GM12878 (cell line): Measurements from ENCODE around the gene EIF3A. TPM values are rescaled to one million over a fixed set of nuclear protein-coding genes. Genes with fewer than 3 reads are reported as not detected.

Source experiments
- ATAC-seq: fragments of 200-7000 bp; cut with Tn5 transposase; 3 replicates; pipeline ENCODE4 v1.9.1; 2020; ENCODE audit warnings: mild to moderate bottlenecking, moderate library complexity
- BruUV-seq: library from RNA; stranded (reverse); fragments of 400-500 nt; replicated peaks from 2 replicates; lab custom pipeline; 2021; lab: Mats Ljungman, UMichigan
- CTCF ChIA-PET: fragments of 300-600 bp; sonication (Branson Sonifier 250); formaldehyde crosslinking; extraction: SDS; loops from one replicate; lab custom pipeline; 2021; ENCODE audit warnings: inconsistent platforms; lab: Yijun Ruan, JAX
- POLR2A ChIA-PET: fragments of 350-600 bp; formaldehyde crosslinking; extraction: SDS; loops from one replicate; lab custom pipeline; 2021; ENCODE audit warnings: inconsistent platforms; lab: Charles Lee
- RAD21 ChIA-PET: fragments of 300-600 bp; sonication (Branson Sonifier 250); formaldehyde crosslinking; loops from one replicate; lab custom pipeline; 2023; ENCODE audit warnings: antibody characterized with exemption; ENCODE audit not compliant: unreplicated experiment; lab: Charles Lee
- SMC1A ChIA-PET: fragments of 300-600 bp; sonication (Branson Sonifier 250); formaldehyde crosslinking; loops from one replicate; lab custom pipeline; 2023; ENCODE audit not compliant: unreplicated experiment, uncharacterized antibody; lab: Charles Lee
- DNase-seq: peaks from one replicate; pipeline ENCODE4 v3.0.0-alpha.2; 2011; ENCODE audit warnings: low read depth, low spot score
- FAIRE-seq: peaks from 3 replicates; lab custom pipeline; 2011; peaks lifted over from hg19 to GRCh38; lab: Jason Lieb, UNC
- H2AFZ ChIP-seq: 2 replicates; pipeline ENCODE4 v1.6.0; 2011; ENCODE audit warnings: low read depth, low read length, control low read depth; ENCODE audit not compliant: control insufficient read depth
- H3K27ac ChIP-seq: 2 replicates; pipeline ENCODE4 v1.5.1; 2011; ENCODE audit warnings: control low read depth; ENCODE audit not compliant: control insufficient read depth, insufficient read depth
- H3K27me3 ChIP-seq, 2 experiments: replicated peaks in 1 of 2; 2 replicates each; pipeline versions ENCODE4 v1.6.0 to v1.6.1; 2011; ENCODE audit warnings: low read length in 1 of 2; ENCODE audit not compliant: control insufficient read depth in 2 of 2, insufficient read depth in 2 of 2
- H3K36me3 ChIP-seq, 2 experiments: 2 replicates each; pipeline ENCODE4 v1.5.1; 2011; ENCODE audit warnings: low read length in 1 of 2; ENCODE audit not compliant: control insufficient read depth in 2 of 2, insufficient read depth in 2 of 2
- H3K4me1 ChIP-seq: 2 replicates; pipeline ENCODE4 v1.6.1; 2011; ENCODE audit warnings: mild to moderate bottlenecking, low read length, moderate library complexity, mixed read lengths; ENCODE audit not compliant: control insufficient read depth, insufficient read depth
- H3K4me2 ChIP-seq: 2 replicates; pipeline ENCODE4 v1.6.0; 2011; ENCODE audit warnings: control low read depth; ENCODE audit not compliant: control insufficient read depth, insufficient read depth
- H3K4me3 ChIP-seq: fragments of 200-600 bp; sonication (generic); 2 replicates; pipeline ENCODE4 v1.5.1; 2016
- H3K79me2 ChIP-seq: 2 replicates; pipeline ENCODE4 v1.6.0; 2011; ENCODE audit warnings: low read length; ENCODE audit not compliant: control insufficient read depth, insufficient read depth
- H3K9ac ChIP-seq: 2 replicates; pipeline ENCODE4 v1.8.0; 2011; ENCODE audit warnings: low read length, control low read depth, mixed read lengths; ENCODE audit not compliant: control insufficient read depth, insufficient read depth
- H3K9me3 ChIP-seq: replicated peaks from 3 replicates; pipeline ENCODE4 v1.5.1; 2011; ENCODE audit warnings: mild to moderate bottlenecking, low read length; ENCODE audit not compliant: control insufficient read depth, insufficient read depth
- H4K20me1 ChIP-seq: 2 replicates; pipeline ENCODE4 v1.6.0; 2011; ENCODE audit not compliant: control insufficient read depth, insufficient read depth
- ATF7 ChIP-seq: fragments of 450-650 bp; IDR thresholded peaks from 2 replicates; pipeline ENCODE4 v1.6.1; 2016; ENCODE audit warnings: low read depth, mild to moderate bottlenecking
- BACH1 ChIP-seq: fragments of 450-650 bp; IDR thresholded peaks from 2 replicates; pipeline ENCODE4 v1.6.1; 2017; ENCODE audit warnings: mild to moderate bottlenecking, borderline replicate concordance
- CHD2 ChIP-seq: IDR thresholded peaks from 2 replicates; pipeline ENCODE4 v1.6.1; 2011; ENCODE audit warnings: low read depth, low read length, improper control_type of control experiment, borderline replicate concordance
- CHD4 ChIP-seq: fragments of 200-600 bp; sonication (generic); IDR thresholded peaks from 2 replicates; pipeline ENCODE4 v1.6.1; 2016; ENCODE audit warnings: mild to moderate bottlenecking
- ETV6 ChIP-seq, 2 experiments: fragments of 450-650 bp in 1 of 2; IDR thresholded peaks in 1 of 2; conservative IDR thresholded peaks in 1 of 2; 2 replicates each; pipeline ENCODE4 v1.6.1; 2014; ENCODE audit warnings: antibody characterized with exemption in 1 of 2, borderline replicate concordance in 1 of 2, low read depth in 1 of 2, mild to moderate bottlenecking in 1 of 2, moderate library complexity in 1 of 2
- HDAC6 ChIP-seq: fragments of 200-600 bp; sonication (generic); IDR thresholded peaks from one replicate; pipeline ENCODE4 v1.8.0; 2017; ENCODE audit warnings: antibody characterized with exemption; ENCODE audit not compliant: unreplicated experiment
- HDGF ChIP-seq: fragments of 450-650 bp; IDR thresholded peaks from 2 replicates; pipeline ENCODE4 v1.6.1; 2016; ENCODE audit warnings: antibody characterized with exemption
- IRF3 ChIP-seq: fragments of 450-650 bp; IDR thresholded peaks from 2 replicates; pipeline ENCODE4 v1.6.1; 2014; ENCODE audit warnings: mild to moderate bottlenecking
- LARP7 ChIP-seq: fragments of 450-650 bp; IDR thresholded peaks from 2 replicates; pipeline ENCODE4 v1.6.1; 2017; ENCODE audit warnings: mild to moderate bottlenecking
- NFXL1 ChIP-seq: fragments of 450-650 bp; IDR thresholded peaks from 2 replicates; pipeline ENCODE4 v1.6.1; 2017; ENCODE audit warnings: antibody characterized with exemption, mild to moderate bottlenecking, borderline replicate concordance
- NRF1 ChIP-seq: conservative IDR thresholded peaks from 2 replicates; pipeline ENCODE4 v1.6.1; 2011; ENCODE audit warnings: mild to moderate bottlenecking, low read depth, low read length, improper control_type of control experiment
- ZBED1 ChIP-seq: IDR thresholded peaks from 2 replicates; pipeline ENCODE4 v1.6.1; 2016; ENCODE audit warnings: borderline replicate concordance
- ZNF384 ChIP-seq: IDR thresholded peaks from 2 replicates; pipeline ENCODE4 v1.6.1; 2012; ENCODE audit warnings: low read depth, mild to moderate bottlenecking, low read length, improper control_type of control experiment, borderline replicate concordance
- ZNF687 ChIP-seq: fragments of 450-650 bp; IDR thresholded peaks from 2 replicates; pipeline ENCODE4 v1.6.1; 2017; ENCODE audit warnings: mild to moderate bottlenecking, moderate library complexity
- WGBS: methylation state at CpG from one replicate; pipeline ENCODE4 v1.1.6; 2016; ENCODE audit warnings: low lambda C conversion rate; ENCODE audit not compliant: insufficient replicate concordance, insufficient coverage; ENCODE audit errors: missing lambda C conversion rate; 5-methylcytosine and 5-hydroxymethylcytosine counted together
- in situ Hi-C: fragments of 300-500 bp; cut with MboI; formaldehyde crosslinking; loops from 9 replicates; pipeline ENCODE4 v1.14.3; 2018; ENCODE audit warnings: mixed read lengths
- intact Hi-C: fragments of 100-400 bp; cut with micrococcal nuclease; formaldehyde crosslinking; loops from one replicate; pipeline ENCODE4 v1.14.2; 2022; ENCODE audit not compliant: unreplicated experiment
- polyA plus RNA-seq, 11 experiments: library from polyadenylated mRNA; depleted of rRNA in 4 of 11; unstranded in 6 of 11; stranded (reverse) in 5 of 11; fragments of >200 nt; fragmentation: Nextera tagmentation in 4 of 11; fragmentation: Illumina TruSeq in 1 of 11; extraction: Ambion mirVana in 4 of 11; extraction: Trizol in 1 of 11; gene quantifications; 1 replicate in 1 of 11; 2 replicates in 10 of 11; pipeline versions ENCODE4 v1.2.1 to v1.2.3, GENCODE V29; 2011 to 2016; ENCODE audit warnings: inconsistent platforms in 2 of 11, missing spikeins in 2 of 11, low read depth in 1 of 11
- total RNA-seq, 4 experiments: library from RNA; depleted of rRNA in 3 of 4; stranded (reverse); fragments of >200 nt in 3 of 4; fragmentation: Illumina TruSeq in 1 of 4; extraction: Trizol in 1 of 4; gene quantifications; 2 replicates each; pipeline versions ENCODE4 v1.2.1 to v1.2.3, GENCODE V29; 2013 to 2021

Gene EIF3A
- total and polyA plus RNA-seq, 10 of the 15 experiments (the other 5 are each of a cell fraction or from before 2014, with no cell fraction given): 42.3 to 195 (median 96.3) TPM

- 87% methylated on average over 11 of the region's 11 CpGs for WGBS
Measured at GRCh38 chr10:119084896-119085295, 4.3 kb upstream of the EIF3A start.

More at GRCh38 chr10:119084896-119085295, 4.3 kb upstream of the EIF3A start:
- Histone ChIP-seq H4K20me1 (no peaks in the 10 kb centered on the region), H3K27me3 (no peaks in the 10 kb centered on the region), H2AFZ (no peak overlapping the region), H3K4me2 (no peak overlapping the region), H3K9me3 (no peaks in the 10 kb centered on the region), H3K4me3 (no peak overlapping the region), H3K27ac (no peak overlapping the region), H3K9ac (no peak overlapping the region), H3K4me1 (peaks cover 26% of the 10 kb centered on the region), H3K36me3 (no peaks in the 10 kb centered on the region), H3K79me2 (peaks cover 15% of the 10 kb centered on the region)
- ChIA-PET RAD21 (interaction anchor here (0.6 to 1.4 kb wide), 3 partner anchors 16 to 113 kb away, joined by 3 to 6 read pairs (median 3); partner anchors contain the start of gene DENND10), SMC1A (interaction anchor here (0.6 to 1.7 kb wide), 2 partner anchors 80 to 105 kb away, joined by 3 read pairs; no protein-coding TSS in a partner anchor), POLR2A (interaction anchor here (0.6 to 1.0 kb wide), 2 partner anchors 38 to 335 kb away, joined by 3 read pairs; no protein-coding TSS in a partner anchor), CTCF (interaction anchor here (1.3 to 3.0 kb wide), 2 partner anchors 13 to 114 kb away, joined by 3 to 11 read pairs; no protein-coding TSS in a partner anchor)
- no peak for FAIRE-seq
- in situ Hi-C loops: no loop called here
- intact Hi-C loops: no loop called here
- ATAC-seq: no peak
- TF ChIP-seq HDGF (no peak), ZNF384 (no peak), CHD2 (no peak), BACH1 (no peak), ETV6 (conservative IDR thresholded peaks at IDR 0.05 in 1 of 2, IDR thresholded peaks at IDR 0.05 in 1 of 2; ENCODE audit: borderline replicate concordance in 1 of 2, low read depth in 1 of 2) (no peak), HDAC6 (no peak), ATF7 (no peak), CHD4 (no peak), LARP7 (no peak), NFXL1 (no peak), ZNF687 (no peak), IRF3 (no peak), NRF1 (no peak), ZBED1 (no peak)
- DNase-seq: no peak
- BruUV-seq: no TSS peak
